ENCODE results near the gene CLDN1.
A peak's percentile ranks its signal among the peaks of the same experiment; 100 is the strongest.

Gene CLDN1

GRCh38 chr3:190321789-190322603, at the start of gene CLDN1:
Gene CLDN1, minus strand, starts transcription at chr3:190322446. Its CDS starts 240 bp downstream, at chr3:190322206.
- H3K4me1 ChIP-seq (ENCODE audit: insufficient read depth, low read length, poor library complexity, severe bottlenecking) = no peaks in the 10 kb centered on the region
- no peaks in the 10 kb centered on the region for H3K79me2 ChIP-seq (ENCODE audit: insufficient read depth, low read length)
- H3K4me3 ChIP-seq (ENCODE audit: low read length, poor library complexity, severe bottlenecking) = peak within 1 kb of the TSS; percentile 31
- no peaks in the 10 kb centered on the region for H4K20me1 ChIP-seq (ENCODE audit: insufficient read depth, low read length, poor library complexity, severe bottlenecking)
- no peaks in the 10 kb centered on the region for H3F3A ChIP-seq (ENCODE audit: low read depth)
- H3K9me2 ChIP-seq (replicated peaks; ENCODE audit: low read depth, low read length) = no peaks in the 10 kb centered on the region
- H3K27me3 ChIP-seq (ENCODE audit: insufficient read depth, low read length, poor library complexity, severe bottlenecking) = no peaks in the 10 kb centered on the region
- no peak within 1 kb of the TSS for H3K9ac ChIP-seq (ENCODE audit: low read depth, low read length, poor library complexity, severe bottlenecking)
- H3K9me3 ChIP-seq (ENCODE audit: insufficient read depth, low read depth, low read length) = no peaks in the 10 kb centered on the region
- H3K4me2 ChIP-seq (ENCODE audit: low read depth, low read length, poor library complexity, severe bottlenecking) = peak within 1 kb of the TSS; percentile 21
- peak within 1 kb of the TSS; percentile 0; the same call in 1 of the 2 replicates for H2AFZ ChIP-seq (ENCODE audit: low read length)
- TF ChIP-seq EZH2phosphoT487 (IDR thresholded peaks at IDR 0.05; ENCODE audit: borderline replicate concordance) = no peak
- TF ChIP-seq CTCF (conservative IDR thresholded peaks at IDR 0.05; ENCODE audit: low read length) = peak; percentile 55
- H3K36me3 ChIP-seq (ENCODE audit: insufficient read depth, low read length) = no peaks in the 10 kb centered on the region

- H3K9me2 ChIP-seq (replicated peaks; ENCODE audit: low read depth, low read length) = no peaks in the 10 kb centered on the region
- no peaks in the 10 kb centered on the region for H3K36me3 ChIP-seq (ENCODE audit: insufficient read depth, low read length)
- H4K20me1 ChIP-seq (ENCODE audit: insufficient read depth, low read length, poor library complexity, severe bottlenecking) = no peaks in the 10 kb centered on the region
- no peaks in the 10 kb centered on the region for H3F3A ChIP-seq (ENCODE audit: low read depth)
- no peaks in the 10 kb centered on the region for H3K27me3 ChIP-seq (ENCODE audit: insufficient read depth, low read length, poor library complexity, severe bottlenecking)
- H3K4me3 ChIP-seq (ENCODE audit: low read length, poor library complexity, severe bottlenecking) = no peak overlapping the region
- H3K9ac ChIP-seq (ENCODE audit: low read depth, low read length, poor library complexity, severe bottlenecking) = no peak overlapping the region
- H3K4me2 ChIP-seq (ENCODE audit: low read depth, low read length, poor library complexity, severe bottlenecking) = no peak overlapping the region
- H3K4me1 ChIP-seq (ENCODE audit: insufficient read depth, low read length, poor library complexity, severe bottlenecking) = no peaks in the 10 kb centered on the region
- H2AFZ ChIP-seq (ENCODE audit: low read length) = no peak overlapping the region
- no peaks in the 10 kb centered on the region for H3K9me3 ChIP-seq (ENCODE audit: insufficient read depth, low read depth, low read length)
- TF ChIP-seq CTCF (conservative IDR thresholded peaks at IDR 0.05; ENCODE audit: low read length) = no peak
- no peak for TF ChIP-seq EZH2phosphoT487 (IDR thresholded peaks at IDR 0.05; ENCODE audit: borderline replicate concordance)
- H3K79me2 ChIP-seq (ENCODE audit: insufficient read depth, low read length) = no peaks in the 10 kb centered on the region
Observed at GRCh38 chr3:190371152-190371551, 48.9 kb upstream of the CLDN1 start.

- Histone ChIP-seq H3K9ac (ENCODE audit: low read depth, low read length, poor library complexity, severe bottlenecking) (no peak overlapping the region), H2AFZ (ENCODE audit: low read length) (no peak overlapping the region), H3K79me2 (ENCODE audit: insufficient read depth, low read length) (no peaks in the 10 kb centered on the region), H3F3A (ENCODE audit: low read depth) (no peaks in the 10 kb centered on the region), H4K20me1 (ENCODE audit: insufficient read depth, low read length, poor library complexity, severe bottlenecking) (no peaks in the 10 kb centered on the region), H3K4me3 (ENCODE audit: low read length, poor library complexity, severe bottlenecking) (no peak overlapping the region), H3K4me1 (ENCODE audit: insufficient read depth, low read length, poor library complexity, severe bottlenecking) (no peaks in the 10 kb centered on the region), H3K27me3 (ENCODE audit: insufficient read depth, low read length, poor library complexity, severe bottlenecking) (no peaks in the 10 kb centered on the region), H3K4me2 (ENCODE audit: low read depth, low read length, poor library complexity, severe bottlenecking) (no peak overlapping the region), H3K9me3 (ENCODE audit: insufficient read depth, low read depth, low read length) (no peaks in the 10 kb centered on the region), H3K9me2 (replicated peaks; ENCODE audit: low read depth, low read length) (no peaks in the 10 kb centered on the region), H3K36me3 (ENCODE audit: insufficient read depth, low read length) (no peaks in the 10 kb centered on the region)
- TF ChIP-seq CTCF (conservative IDR thresholded peaks at IDR 0.05; ENCODE audit: low read length) (no peak), EZH2phosphoT487 (IDR thresholded peaks at IDR 0.05; ENCODE audit: borderline replicate concordance) (no peak)
Observed at GRCh38 chr3:190370369-190370768, 48.1 kb upstream of the CLDN1 start.

All from Loucy (cell line).